Lung (tissue), 12 donors: Measurements from ENCODE around the gene PLAAT3. TPM values are rescaled to one million over a fixed set of nuclear protein-coding genes. Genes with fewer than 3 reads are reported as not detected.
"Not testable (repeated sequence)": the region's sequence is repeated elsewhere in the genome, so short reads cannot be mapped to it uniquely, and the experiment has no call there.

Experiments used
- ATAC-seq: fragments of 200-7000 bp; cut with Tn5 transposase; one replicate; pipeline ENCODE4 v1.9.1; 2020; ENCODE audit warnings: moderate number of reproducible peaks; ENCODE audit not compliant: insufficient read depth, low FRiP score
- DNase-seq, 3 donors: peaks; one replicate each; pipeline ENCODE4 v3.0.0-alpha.2; 2013 to 2017
- H3K27ac ChIP-seq, 2 donors: one replicate each; pipeline ENCODE4 v1.5.1; 2013; ENCODE audit warnings: mild to moderate bottlenecking in 2 of 2, moderate library complexity in 2 of 2, control low read depth in 1 of 2, inconsistent platforms in 1 of 2, low read depth in 1 of 2, low read length in 1 of 2
- H3K27me3 ChIP-seq, 3 donors: one replicate each; pipeline ENCODE4 v1.5.1; 2013; ENCODE audit warnings: low read length in 2 of 3; ENCODE audit not compliant: control insufficient read depth in 3 of 3, insufficient read depth in 3 of 3
- H3K36me3 ChIP-seq, 4 donors: one replicate each; pipeline ENCODE4 v1.5.1; 2013; ENCODE audit warnings: low read length in 4 of 4, mild to moderate bottlenecking in 1 of 4, moderate library complexity in 1 of 4; ENCODE audit not compliant: control insufficient read depth in 4 of 4, insufficient read depth in 4 of 4
- H3K4me1 ChIP-seq, 5 donors: one replicate each; pipeline ENCODE4 v1.5.1; 2013; ENCODE audit warnings: low read length in 5 of 5, mild to moderate bottlenecking in 2 of 5, moderate library complexity in 1 of 5; ENCODE audit not compliant: control insufficient read depth in 5 of 5, insufficient read depth in 5 of 5
- H3K4me3 ChIP-seq: one replicate; pipeline ENCODE4 v1.5.1; 2013; ENCODE audit warnings: mild to moderate bottlenecking, control low read depth, moderate library complexity
- H3K9ac ChIP-seq, 2 donors: one replicate each; pipeline ENCODE4 v1.5.1; 2013; ENCODE audit warnings: low read length in 2 of 2, control low read depth in 1 of 2; ENCODE audit not compliant: insufficient read depth in 1 of 2
- H3K9me3 ChIP-seq, 4 donors: one replicate each; pipeline ENCODE4 v1.5.1; 2013; ENCODE audit warnings: low read length in 3 of 4, mild to moderate bottlenecking in 1 of 4, moderate library complexity in 1 of 4; ENCODE audit not compliant: control insufficient read depth in 4 of 4, insufficient read depth in 3 of 4
- CTCF ChIP-seq: IDR thresholded peaks from 2 replicates; pipeline ENCODE4 v1.5.1; 2012; ENCODE audit warnings: mild to moderate bottlenecking; ENCODE audit errors: control extremely low read depth, extremely low read depth
- WGBS, 2 donors: extraction: QIAGEN DNeasy Blood & Tissue Kit; methylation state at CpG; one replicate each; pipeline ENCODE4 v1.1.7; 2013; 5-methylcytosine and 5-hydroxymethylcytosine counted together
- polyA plus RNA-seq, 2 donors: library from polyadenylated mRNA; stranded (reverse); fragments of 200-250 nt; gene quantifications; one replicate each; pipeline ENCODE4 v1.2.1, GENCODE V29; 2013
- total RNA-seq, 2 donors: library from RNA; depleted of rRNA in 1 of 2; stranded (reverse); fragments of >200 nt in 1 of 2; gene quantifications; one replicate each; pipeline ENCODE4 v1.2.1, GENCODE V29; 2014 to 2021
- donor health status: control.
- donor health status: control.
- donor health status: Bipolar disorder and iron deficiency.
- donor health status: healthy.
- donor health status: DM: yes; HTN: yes; CAD: no.

Gene PLAAT3
- total and polyA plus RNA-seq, 4 donors: 12.7 to 232 (median 89.8) TPM

DNA sequence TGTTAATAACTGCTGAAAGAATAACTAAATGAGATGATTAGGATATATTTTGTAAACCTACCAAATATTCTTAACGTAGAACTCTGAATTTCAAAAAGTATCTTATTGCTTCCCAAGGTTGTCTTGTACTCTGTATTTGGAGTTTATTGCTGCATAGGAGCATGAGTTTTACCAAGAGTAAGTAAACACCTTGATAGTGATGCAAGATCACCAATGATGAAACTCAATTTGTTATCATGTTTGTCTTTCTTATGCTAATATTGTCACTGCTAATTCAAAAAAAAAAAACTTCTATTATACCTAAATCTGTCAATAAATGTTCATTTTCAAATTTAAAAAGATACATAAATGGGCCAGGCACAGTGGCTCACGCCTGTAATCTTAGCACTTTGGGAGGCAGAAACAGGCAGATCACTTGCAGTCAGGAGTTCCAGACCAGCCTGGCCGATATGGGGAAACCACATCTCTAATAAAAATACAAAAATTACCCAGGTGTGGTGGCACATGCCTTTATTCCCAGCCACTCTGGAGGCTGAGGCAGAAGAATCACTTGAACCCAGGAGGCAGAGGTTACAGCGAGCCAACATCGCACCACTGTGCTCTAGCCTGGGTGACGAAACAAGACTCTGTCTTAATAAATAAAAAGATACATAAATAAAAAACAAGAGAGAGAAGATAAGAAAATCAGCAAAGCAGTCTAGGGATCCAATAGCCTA lies 27.6 kb downstream of the PLAAT3 start:
- Histone ChIP-seq H3K4me3 (no peak overlapping the region), H3K36me3 (peaks cover 0 to 39% (median 11%) of the 10 kb centered on the region in 4 donors), H3K27me3 (no peaks in the 10 kb centered on the region), H3K9ac (no peak overlapping the region), H3K27ac (no peak overlapping the region), H3K9me3 (peaks cover 0 to 4% (median 0%) of the 10 kb centered on the region in 4 donors), H3K4me1 (peaks cover 0 to 2% (median 0%) of the 10 kb centered on the region in 5 donors)
- TF ChIP-seq CTCF: no peak
- WGBS, 2 donors: 97 to 98% methylated on average over 6 of the region's 6 CpGs
- ATAC-seq (no peak), DNase-seq (no peak)

GRCh38 chr11:63583357-63583677 lies 30.9 kb downstream of the PLAAT3 start:
- no peak for TF ChIP-seq CTCF
- DNase-seq (no peak), ATAC-seq (no peak)
- Histone ChIP-seq H3K4me1 (peaks cover 0 to 2% (median 0%) of the 10 kb centered on the region in 5 donors), H3K27ac (no peak overlapping the region), H3K9ac (no peak overlapping the region), H3K9me3 (peaks cover 0 to 4% (median 2%) of the 10 kb centered on the region in 4 donors), H3K27me3 (no peaks in the 10 kb centered on the region), H3K36me3 (peaks cover 0 to 26% (median 8%) of the 10 kb centered on the region in 4 donors), H3K4me3 (no peak overlapping the region)

GRCh38 chr11:63581224-63581623 lies 33.0 kb downstream of the PLAAT3 start:
- not testable (repeated sequence) for H3K27me3 ChIP-seq, H3K9me3 ChIP-seq, ATAC-seq, H3K4me3 ChIP-seq, H3K9ac ChIP-seq, DNase-seq, H3K4me1 ChIP-seq, H3K27ac ChIP-seq
- peaks cover 0 to 23% (median 5%) of the 10 kb centered on the region in 4 donors for H3K36me3 ChIP-seq
- 77 to 79% methylated on average over 7 of the region's 7 CpGs for WGBS, 2 donors

DNA sequence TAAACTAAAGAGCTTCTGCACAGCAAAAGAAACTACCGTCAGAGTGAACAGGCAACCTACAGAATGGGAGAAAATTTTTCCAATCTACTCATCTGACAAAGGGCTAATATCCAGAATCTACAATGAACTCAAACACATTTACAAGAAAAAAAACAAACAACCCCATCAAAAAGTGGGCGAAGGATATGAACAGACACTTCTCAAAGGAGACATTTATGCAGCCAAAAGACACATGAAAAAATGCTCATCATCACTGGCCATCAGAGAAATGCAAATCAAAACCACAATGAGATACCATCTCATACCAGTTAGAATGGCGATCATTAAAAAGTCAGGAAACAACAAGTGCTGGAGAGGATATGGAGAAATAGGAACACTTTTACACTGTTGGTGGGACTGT lies 35.4 kb downstream of the PLAAT3 start:
- H3K4me1 ChIP-seq: peaks cover 0 to 10% (median 5%) of the 10 kb centered on the region in 5 donors
- not testable (repeated sequence) for H3K9me3 ChIP-seq, H3K27me3 ChIP-seq, H3K9ac ChIP-seq, H3K27ac ChIP-seq, ATAC-seq, H3K4me3 ChIP-seq, DNase-seq
- H3K36me3 ChIP-seq: peaks cover 0 to 19% (median 3%) of the 10 kb centered on the region in 4 donors
- WGBS, 2 donors: 76 to 88% methylated on average over 2 of the region's 3 CpGs
